KMS-11 (cell line): ENCODE results near the gene NAT9.

Experiments used
- H2AFZ ChIP-seq: fragments of 200-600 bp; sonication (generic); 2 replicates; pipeline ENCODE4 v1.6.1; 2016; ENCODE audit warnings: antibody characterized with exemption, mixed run types, low read depth
- H3K27ac ChIP-seq: fragments of 200-600 bp; sonication (generic); 2 replicates; pipeline ENCODE4 v1.6.1; 2016; ENCODE audit warnings: mild to moderate bottlenecking, mixed run types
- H3K27me3 ChIP-seq: fragments of 200-600 bp; sonication (generic); 2 replicates; pipeline ENCODE4 v1.6.1; 2017; ENCODE audit warnings: mild to moderate bottlenecking, low read depth, mixed run types, moderate library complexity; ENCODE audit not compliant: insufficient read depth
- H3K36me3 ChIP-seq: fragments of 200-600 bp; sonication (generic); 2 replicates; pipeline ENCODE4 v1.6.1; 2017; ENCODE audit warnings: mild to moderate bottlenecking, mixed run types; ENCODE audit not compliant: insufficient read depth
- H3K4me1 ChIP-seq: fragments of 200-600 bp; sonication (generic); 2 replicates; pipeline ENCODE4 v1.6.1; 2016; ENCODE audit warnings: mild to moderate bottlenecking, low read depth, mixed run types; ENCODE audit not compliant: poor library complexity, severe bottlenecking
- H3K4me2 ChIP-seq: fragments of 200-600 bp; sonication (generic); 2 replicates; pipeline ENCODE4 v1.7.0; 2016; ENCODE audit warnings: mild to moderate bottlenecking, mixed run types
- H3K4me3 ChIP-seq: fragments of 200-600 bp; sonication (generic); IDR thresholded peaks from 2 replicates; pipeline ENCODE4 v1.6.1; 2017; ENCODE audit warnings: low read depth, low read length, mixed read lengths; ENCODE audit not compliant: insufficient read depth
- H3K79me2 ChIP-seq: fragments of 200-600 bp; sonication (generic); 2 replicates; pipeline ENCODE4 v1.6.1; 2016; ENCODE audit warnings: low read depth, mixed run types; ENCODE audit not compliant: insufficient read depth
- H3K9ac ChIP-seq: fragments of 200-600 bp; sonication (generic); 2 replicates; pipeline ENCODE4 v1.6.1; 2016; ENCODE audit warnings: mild to moderate bottlenecking, mixed run types
- H4K20me1 ChIP-seq: fragments of 200-600 bp; sonication (generic); 2 replicates; pipeline ENCODE4 v1.6.1; 2016; ENCODE audit warnings: mild to moderate bottlenecking, mixed run types; ENCODE audit not compliant: insufficient read depth
- TF ChIP-seq, protein P1 (sequence below): fragments of 200-600 bp; sonication (generic); conservative IDR thresholded peaks from 2 replicates; pipeline ENCODE4 v1.6.1; 2017; ENCODE audit warnings: low read depth, mild to moderate bottlenecking, antibody characterized with exemption, low read length, moderate library complexity, mixed read lengths

NAT9 gene

DNA sequence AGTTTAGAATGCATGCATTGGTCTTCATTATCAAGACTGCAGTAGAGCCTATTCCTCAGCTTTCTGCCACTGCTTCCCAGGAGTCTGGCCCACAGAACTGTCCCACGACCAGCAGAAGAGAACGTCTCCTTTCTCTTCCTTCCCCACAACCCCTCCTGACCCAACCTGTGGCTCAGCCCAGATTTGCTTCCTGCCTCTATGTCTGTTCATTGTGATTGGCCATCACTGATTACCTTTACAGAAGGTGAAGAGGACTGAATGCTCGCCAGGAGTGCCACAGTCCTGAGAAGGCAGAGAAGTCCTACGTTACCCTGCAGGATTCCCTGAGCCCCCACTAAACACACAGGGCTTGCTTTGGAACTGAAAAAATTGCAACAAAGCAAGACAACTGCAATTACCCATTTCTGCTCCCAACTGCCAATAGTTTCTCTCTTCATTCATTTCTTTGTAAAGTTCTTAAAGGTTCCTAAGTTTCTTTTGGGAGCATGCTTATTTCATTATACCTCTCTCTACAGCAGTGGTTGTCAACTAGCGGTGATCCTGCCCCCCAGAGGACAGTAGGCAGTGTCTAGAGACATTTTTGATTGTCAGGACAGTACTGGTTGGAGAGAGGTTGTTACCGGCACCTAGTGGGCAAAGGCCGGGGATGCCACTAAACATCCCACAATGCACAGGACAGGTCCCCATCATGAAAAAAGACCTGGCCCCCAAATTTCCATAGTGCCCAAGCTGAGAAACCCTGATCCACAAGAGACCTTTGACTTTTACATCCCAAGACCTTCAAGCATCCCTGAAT, 4.5 kb upstream of the NAT9 start:
- Histone ChIP-seq H3K36me3 (no peaks in the 10 kb centered on the region), H3K4me2 (no peak overlapping the region), H2AFZ (no peak overlapping the region), H3K79me2 (peaks cover 11% of the 10 kb centered on the region), H3K4me1 (peaks cover 28% of the 10 kb centered on the region), H3K27ac (no peak overlapping the region), H3K9ac (no peak overlapping the region), H3K27me3 (no peaks in the 10 kb centered on the region), H4K20me1 (no peaks in the 10 kb centered on the region), H3K4me3 (no peak overlapping the region)
- TF ChIP-seq, protein P1, sequence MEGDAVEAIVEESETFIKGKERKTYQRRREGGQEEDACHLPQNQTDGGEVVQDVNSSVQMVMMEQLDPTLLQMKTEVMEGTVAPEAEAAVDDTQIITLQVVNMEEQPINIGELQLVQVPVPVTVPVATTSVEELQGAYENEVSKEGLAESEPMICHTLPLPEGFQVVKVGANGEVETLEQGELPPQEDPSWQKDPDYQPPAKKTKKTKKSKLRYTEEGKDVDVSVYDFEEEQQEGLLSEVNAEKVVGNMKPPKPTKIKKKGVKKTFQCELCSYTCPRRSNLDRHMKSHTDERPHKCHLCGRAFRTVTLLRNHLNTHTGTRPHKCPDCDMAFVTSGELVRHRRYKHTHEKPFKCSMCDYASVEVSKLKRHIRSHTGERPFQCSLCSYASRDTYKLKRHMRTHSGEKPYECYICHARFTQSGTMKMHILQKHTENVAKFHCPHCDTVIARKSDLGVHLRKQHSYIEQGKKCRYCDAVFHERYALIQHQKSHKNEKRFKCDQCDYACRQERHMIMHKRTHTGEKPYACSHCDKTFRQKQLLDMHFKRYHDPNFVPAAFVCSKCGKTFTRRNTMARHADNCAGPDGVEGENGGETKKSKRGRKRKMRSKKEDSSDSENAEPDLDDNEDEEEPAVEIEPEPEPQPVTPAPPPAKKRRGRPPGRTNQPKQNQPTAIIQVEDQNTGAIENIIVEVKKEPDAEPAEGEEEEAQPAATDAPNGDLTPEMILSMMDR, result peak; percentile 72

DNA sequence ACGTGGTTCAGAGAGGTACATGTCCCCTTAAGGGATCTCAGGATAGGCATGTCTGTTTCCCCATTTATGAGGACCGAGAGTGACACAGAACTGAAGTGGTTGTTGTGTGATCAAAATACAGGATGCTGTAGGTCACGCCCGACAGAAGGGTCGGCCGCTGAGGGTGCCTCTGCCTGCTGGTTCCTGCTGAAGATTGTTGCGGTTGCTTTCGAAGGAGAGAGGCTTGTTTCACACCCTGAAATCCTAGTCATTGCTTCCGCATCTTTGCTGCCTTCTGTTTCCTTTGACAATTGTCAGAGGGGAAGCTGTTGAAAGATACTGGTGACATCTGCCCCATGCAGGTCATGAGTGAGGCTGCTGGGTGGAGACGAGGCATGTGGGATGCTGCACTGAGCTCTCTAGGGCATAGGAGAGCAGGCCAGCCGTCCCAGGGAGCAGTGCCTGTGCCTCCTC, 3.8 kb upstream of the NAT9 start:
- Histone ChIP-seq H3K27ac (no peak overlapping the region; the same call in 1 of the 2 replicates), H3K4me3 (no peak overlapping the region), H2AFZ (no peak overlapping the region), H3K9ac (no peak overlapping the region), H3K79me2 (peaks cover 18% of the 10 kb centered on the region), H4K20me1 (no peaks in the 10 kb centered on the region), H3K36me3 (no peaks in the 10 kb centered on the region), H3K4me1 (peaks cover 34% of the 10 kb centered on the region), H3K4me2 (no peak overlapping the region), H3K27me3 (no peaks in the 10 kb centered on the region)
- TF ChIP-seq, protein P1, result no peak

DNA sequence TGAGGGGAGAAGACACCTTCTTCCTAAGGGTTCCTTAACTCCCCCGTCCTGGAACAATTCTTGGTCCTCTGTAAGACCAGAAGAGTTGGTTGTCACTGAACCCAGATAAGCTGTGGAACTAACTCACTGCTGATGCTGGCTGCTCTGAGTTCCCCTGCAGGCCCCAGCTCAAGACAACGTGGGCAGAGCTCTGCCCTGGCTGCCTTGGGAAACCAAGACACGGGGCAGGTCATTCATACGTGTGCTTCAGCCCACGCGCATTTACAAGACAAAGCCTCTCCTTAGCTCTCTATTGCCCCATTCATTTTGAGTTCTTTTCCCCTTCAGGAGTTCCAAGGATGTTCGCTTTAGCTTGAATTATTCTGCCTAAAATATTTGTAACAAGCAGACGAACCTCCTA, 3.4 kb upstream of the NAT9 start:
- TF ChIP-seq, protein P1, result no peak
- Histone ChIP-seq H3K4me1 (peaks cover 39% of the 10 kb centered on the region), H3K36me3 (no peaks in the 10 kb centered on the region), H3K4me3 (no peak overlapping the region), H3K27ac (no peak overlapping the region; the same call in 1 of the 2 replicates), H2AFZ (no peak overlapping the region), H3K4me2 (no peak overlapping the region; the same call in 1 of the 2 replicates), H4K20me1 (no peaks in the 10 kb centered on the region), H3K9ac (no peak overlapping the region), H3K79me2 (peaks cover 22% of the 10 kb centered on the region), H3K27me3 (no peaks in the 10 kb centered on the region)

DNA sequence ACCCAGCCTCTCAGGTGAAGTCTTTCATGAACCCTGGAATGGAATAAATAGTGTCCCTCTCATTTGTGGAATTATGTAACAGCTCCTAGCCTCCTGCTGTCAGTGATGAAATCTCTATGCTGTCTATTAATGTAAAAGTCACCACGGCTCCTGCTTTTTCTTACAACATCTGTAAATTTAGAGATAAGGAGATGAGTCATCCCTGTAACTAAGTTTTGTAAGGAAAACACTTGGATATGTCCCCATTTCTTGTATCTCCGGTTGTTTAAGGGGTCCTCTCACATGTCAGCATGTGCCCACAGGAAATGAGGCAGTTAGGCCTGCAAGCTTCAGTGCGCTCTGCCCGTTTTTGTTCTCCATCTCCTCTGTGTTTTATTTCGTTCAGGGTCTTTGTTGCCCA, 2.8 kb upstream of the NAT9 start:
- Histone ChIP-seq H3K4me2 (no peak overlapping the region; the same call in 1 of the 2 replicates), H3K79me2 (peaks cover 28% of the 10 kb centered on the region), H3K36me3 (no peaks in the 10 kb centered on the region), H2AFZ (no peak overlapping the region), H3K9ac (no peak overlapping the region), H3K27ac (no peak overlapping the region), H3K27me3 (no peaks in the 10 kb centered on the region), H3K4me3 (no peak overlapping the region), H3K4me1 (peaks cover 43% of the 10 kb centered on the region), H4K20me1 (no peaks in the 10 kb centered on the region)
- TF ChIP-seq, protein P1, result no peak
